Sigmoid colon (tissue), 7 donors: ENCODE measurements around the gene SLC39A11. TPM values are rescaled to one million over a fixed set of nuclear protein-coding genes. Genes with fewer than 3 reads are reported as not detected.

Experiments used
- DNase-seq: peaks from one replicate; pipeline ENCODE4 v3.0.0-alpha.2; 2019
- H3K27ac ChIP-seq, 4 donors: fragments of 200-600 bp; sonication (generic); one replicate each; pipeline ENCODE4 v1.5.1; 2016 to 2019; ENCODE audit warnings: mild to moderate bottlenecking in 1 of 4
- H3K27me3 ChIP-seq, 3 donors: fragments of 200-600 bp; sonication (generic); one replicate each; pipeline ENCODE4 v1.5.1; 2019; ENCODE audit warnings: mild to moderate bottlenecking in 1 of 3
- H3K36me3 ChIP-seq, 4 donors: fragments of 200-600 bp; sonication (generic); one replicate each; pipeline ENCODE4 v1.5.1; 2016 to 2019
- H3K4me1 ChIP-seq, 4 donors: fragments of 200-600 bp; sonication (generic); one replicate each; pipeline ENCODE4 v1.5.1; 2017 to 2019
- H3K4me3 ChIP-seq, 4 donors: fragments of 200-600 bp; sonication (generic); one replicate each; pipeline ENCODE4 v1.5.1; 2017 to 2019; ENCODE audit warnings: mild to moderate bottlenecking in 2 of 4, moderate library complexity in 1 of 4
- H3K9me3 ChIP-seq, 4 donors: fragments of 200-600 bp in 3 of 4; sonication (generic) in 3 of 4; one replicate each; pipeline versions ENCODE4 v1.5.1 to v1.6.1; 2013 to 2019
- EP300 ChIP-seq, 4 donors: sonication (generic); formaldehyde crosslinking; IDR thresholded peaks; one replicate each; pipeline ENCODE4 v1.6.1; 2017; ENCODE audit warnings: antibody characterized with exemption in 4 of 4
- POLR2A ChIP-seq, 2 donors: fragments of 450-650 bp; IDR thresholded peaks; one replicate each; pipeline ENCODE4 v1.6.1; 2016; ENCODE audit warnings: antibody characterized with exemption in 2 of 2, mild to moderate bottlenecking in 2 of 2, moderate library complexity in 2 of 2
- POLR2AphosphoS5 ChIP-seq, 4 donors: sonication (generic); formaldehyde crosslinking; IDR thresholded peaks; one replicate each; pipeline ENCODE4 v1.6.1; 2017; ENCODE audit warnings: antibody characterized with exemption in 4 of 4
- WGBS, 2 donors: extraction: QIAGEN DNeasy Blood & Tissue Kit; methylation state at CpG; one replicate each; pipeline ENCODE4 v1.1.7; 2013; 5-methylcytosine and 5-hydroxymethylcytosine counted together
- intact Hi-C: fragments of 100-400 bp; cut with DNase I; formaldehyde crosslinking; loops from one replicate; pipeline ENCODE4 v1.15.1; 2023
- polyA plus RNA-seq, 3 donors: library from polyadenylated mRNA; stranded (reverse); fragments of 200-250 nt; gene quantifications; one replicate each; pipeline ENCODE4 v1.2.3, GENCODE V29; 2013
- total RNA-seq, 4 donors: library from RNA; depleted of rRNA; stranded (reverse); fragments of >200 nt; gene quantifications; one replicate each; pipeline ENCODE4 v1.1.0, GENCODE V29; 2016
- TF ChIP-seq, protein P1 (sequence below), 4 experiments: fragments of 450-650 bp in 3 of 4; fragments of 200-600 bp in 1 of 4; IDR thresholded peaks; one replicate each; pipeline ENCODE4 v1.5.1; 2016 to 2019; ENCODE audit warnings: antibody characterized with exemption in 4 of 4, mild to moderate bottlenecking in 3 of 4, moderate library complexity in 2 of 4
- donor health status: healthy with polysubstance abuse.
- donor health status: Bipolar disorder and iron deficiency.
- donor health status: healthy.

The SLC39A11 gene
- total and polyA plus RNA-seq, 7 donors, result 7.6 to 16.4 (median 8.4) TPM

DNA sequence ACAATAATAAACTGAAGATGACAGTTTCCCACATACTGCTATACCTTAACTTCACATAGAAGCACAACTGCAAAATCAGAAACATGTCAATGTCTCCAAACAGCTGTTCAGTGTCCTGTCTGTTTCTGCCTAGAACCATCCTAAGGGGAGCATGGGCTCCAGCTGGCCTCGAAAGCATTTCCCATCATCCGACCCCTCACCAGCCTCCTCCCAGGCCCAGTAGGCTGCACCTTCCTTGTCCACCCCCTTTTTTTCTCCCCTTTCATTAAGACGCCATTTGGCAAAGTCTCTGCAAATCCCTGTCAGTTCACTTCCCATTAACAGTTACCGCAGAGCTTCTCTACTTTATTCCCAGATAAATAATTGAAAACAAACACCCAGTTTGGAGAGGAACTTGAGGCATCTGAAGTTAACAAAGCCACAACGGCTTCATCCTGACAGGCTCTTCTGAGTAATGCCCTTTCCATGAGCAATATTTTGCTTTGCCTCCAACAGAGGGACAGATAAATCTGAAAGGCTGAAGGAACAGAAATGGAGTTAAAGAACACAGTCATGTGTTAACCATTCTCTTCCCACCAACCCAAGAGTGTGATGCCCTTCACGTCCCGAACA lies 65.3 kb downstream of the SLC39A11 start:
- Histone ChIP-seq H3K4me1 (no peaks in the 10 kb centered on the region), H3K27ac (no peak overlapping the region), H3K36me3 (peaks cover 0 to 15% (median 2%) of the 10 kb centered on the region in 4 donors), H3K27me3 (no peaks in the 10 kb centered on the region), H3K9me3 (peaks cover 0 to 1% (median 0%) of the 10 kb centered on the region in 4 donors), H3K4me3 (no peak overlapping the region)
- 82 to 92% methylated on average over 7 of the region's 7 CpGs for WGBS, 2 donors
- TF ChIP-seq EP300 (IDR thresholded peaks at IDR 0.05), result no peak
- TF ChIP-seq POLR2A (IDR thresholded peaks at IDR 0.05), result no peak
- TF ChIP-seq, protein P1, sequence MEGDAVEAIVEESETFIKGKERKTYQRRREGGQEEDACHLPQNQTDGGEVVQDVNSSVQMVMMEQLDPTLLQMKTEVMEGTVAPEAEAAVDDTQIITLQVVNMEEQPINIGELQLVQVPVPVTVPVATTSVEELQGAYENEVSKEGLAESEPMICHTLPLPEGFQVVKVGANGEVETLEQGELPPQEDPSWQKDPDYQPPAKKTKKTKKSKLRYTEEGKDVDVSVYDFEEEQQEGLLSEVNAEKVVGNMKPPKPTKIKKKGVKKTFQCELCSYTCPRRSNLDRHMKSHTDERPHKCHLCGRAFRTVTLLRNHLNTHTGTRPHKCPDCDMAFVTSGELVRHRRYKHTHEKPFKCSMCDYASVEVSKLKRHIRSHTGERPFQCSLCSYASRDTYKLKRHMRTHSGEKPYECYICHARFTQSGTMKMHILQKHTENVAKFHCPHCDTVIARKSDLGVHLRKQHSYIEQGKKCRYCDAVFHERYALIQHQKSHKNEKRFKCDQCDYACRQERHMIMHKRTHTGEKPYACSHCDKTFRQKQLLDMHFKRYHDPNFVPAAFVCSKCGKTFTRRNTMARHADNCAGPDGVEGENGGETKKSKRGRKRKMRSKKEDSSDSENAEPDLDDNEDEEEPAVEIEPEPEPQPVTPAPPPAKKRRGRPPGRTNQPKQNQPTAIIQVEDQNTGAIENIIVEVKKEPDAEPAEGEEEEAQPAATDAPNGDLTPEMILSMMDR (IDR thresholded peaks at IDR 0.05), result no peak
- TF ChIP-seq POLR2AphosphoS5 (IDR thresholded peaks at IDR 0.05), result no peak
- no peak for DNase-seq
- intact Hi-C loops, result no loop called here

GRCh38 chr17:73025041-73025560 lies 67.4 kb downstream of the SLC39A11 start:
- H3K4me1 ChIP-seq, result no peaks in the 10 kb centered on the region
- 80% methylated on average over 6 of the region's 6 CpGs for WGBS, 2 donors
- intact Hi-C loops, result no loop called here
- TF ChIP-seq EP300 (IDR thresholded peaks at IDR 0.05) (no peak), POLR2A (IDR thresholded peaks at IDR 0.05) (no peak), POLR2AphosphoS5 (IDR thresholded peaks at IDR 0.05) (no peak)
- TF ChIP-seq, protein P1 (IDR thresholded peaks at IDR 0.05), result no peak
- H3K36me3 ChIP-seq, result peaks cover 0 to 1% (median 0%) of the 10 kb centered on the region in 4 donors
- H3K27me3 ChIP-seq, result no peaks in the 10 kb centered on the region
- peaks cover 0 to 2% (median under 1%) of the 10 kb centered on the region in 4 donors for H3K9me3 ChIP-seq
- DNase-seq, result no peak
- no peak overlapping the region for H3K27ac ChIP-seq
- no peak overlapping the region for H3K4me3 ChIP-seq

- no peak for DNase-seq
- intact Hi-C loops, result no loop called here
- WGBS, 2 donors, result 96 to 97% methylated on average over 5 of the region's 5 CpGs
- TF ChIP-seq POLR2A (IDR thresholded peaks at IDR 0.05), result no peak
- TF ChIP-seq, protein P1 (IDR thresholded peaks at IDR 0.05), result no peak
- TF ChIP-seq EP300 (IDR thresholded peaks at IDR 0.05), result no peak
- TF ChIP-seq POLR2AphosphoS5 (IDR thresholded peaks at IDR 0.05), result no peak
- Histone ChIP-seq H3K36me3 (no peaks in the 10 kb centered on the region), H3K4me1 (no peaks in the 10 kb centered on the region), H3K4me3 (no peak overlapping the region), H3K27ac (no peak overlapping the region), H3K27me3 (no peaks in the 10 kb centered on the region), H3K9me3 (peaks cover 0 to 5% (median under 1%) of the 10 kb centered on the region in 4 donors)
Observed at GRCh38 chr17:73023759-73024158, 68.7 kb downstream of the SLC39A11 start.

- TF ChIP-seq POLR2AphosphoS5 (IDR thresholded peaks at IDR 0.05), result no peak
- TF ChIP-seq, protein P1 (IDR thresholded peaks at IDR 0.05), result no peak
- TF ChIP-seq POLR2A (IDR thresholded peaks at IDR 0.05), result no peak
- TF ChIP-seq EP300 (IDR thresholded peaks at IDR 0.05), result no peak
- H3K27me3 ChIP-seq, result no peaks in the 10 kb centered on the region
- WGBS, 2 donors, result 95 to 96% methylated on average over 2 of the region's 2 CpGs
- peaks cover 0 to 9% (median under 1%) of the 10 kb centered on the region in 4 donors for H3K9me3 ChIP-seq
- no peaks in the 10 kb centered on the region for H3K4me1 ChIP-seq
- H3K27ac ChIP-seq, result no peak overlapping the region
- DNase-seq, result no peak
- intact Hi-C loops, result no loop called here
- H3K36me3 ChIP-seq, result no peaks in the 10 kb centered on the region
- H3K4me3 ChIP-seq, result no peak overlapping the region
Observed at GRCh38 chr17:73022694-73023093, 69.8 kb downstream of the SLC39A11 start.
